K562 (cell line): ENCODE results near the gene IGF2. TPM values are rescaled to one million over a fixed set of nuclear protein-coding genes. Genes with fewer than 3 reads are reported as not detected.

Source experiments
- ATAC-seq: fragments of 200-7000 bp; cut with Tn5 transposase; 3 replicates; pipeline ENCODE4 v1.9.1; 2020; ENCODE audit warnings: moderate library complexity
- BruUV-seq: library from RNA; stranded (reverse); fragments of 400-500 nt; replicated peaks from 2 replicates; lab custom pipeline; 2021; lab: Mats Ljungman, UMichigan
- CTCF ChIA-PET: fragments of 300-600 bp; formaldehyde crosslinking; extraction: SDS; loops from one replicate; lab custom pipeline; 2021; ENCODE audit warnings: low intra/inter-chr PET ratio; lab: Yijun Ruan, JAX
- POLR2A ChIA-PET: fragments of 300-600, 350-650 bp; sonication (Branson Sonifier 250); formaldehyde crosslinking; extraction: SDS; loops from one replicate; lab custom pipeline; 2021; ENCODE audit warnings: antibody characterized with exemption, inconsistent platforms; lab: Yijun Ruan, JAX
- DNase-seq, 4 experiments: peaks; one replicate each; pipeline versions ENCODE4 v3.0.0 to v3.0.0-alpha.2; 2011 to 2018; ENCODE audit warnings: low spot score in 3 of 4, mixed read lengths in 3 of 4; ENCODE audit errors: extremely low read depth in 1 of 4
- FAIRE-seq: peaks from 2 replicates; lab custom pipeline; 2011; peaks lifted over from hg19 to GRCh38; lab: Jason Lieb, UNC
- H2AFZ ChIP-seq: 2 replicates; pipeline ENCODE4 v1.6.0; 2011; ENCODE audit warnings: low read depth, low read length, control low read depth, inconsistent platforms
- H3K27ac ChIP-seq: fragments of 200-600 bp; 3 replicates; pipeline ENCODE4 v1.8.0; 2011; ENCODE audit warnings: low read depth, mild to moderate bottlenecking, control low read depth, inconsistent platforms, low read length, moderate library complexity, mixed read lengths; ENCODE audit errors: extremely low read depth
- H3K27me3 ChIP-seq, 2 experiments: fragments of 300-600 bp in 1 of 2; 2 replicates in 1 of 2; 3 replicates in 1 of 2; pipeline versions ENCODE4 v1.6.0 to v1.8.0; 2011; ENCODE audit warnings: inconsistent platforms in 2 of 2, low read length in 2 of 2, mild to moderate bottlenecking in 1 of 2, mixed read lengths in 1 of 2, moderate library complexity in 1 of 2; ENCODE audit not compliant: control insufficient read depth in 2 of 2, insufficient read depth in 2 of 2
- H3K36me3 ChIP-seq: fragments of 300-600 bp; 3 replicates; pipeline ENCODE4 v1.8.0; 2011; ENCODE audit warnings: mild to moderate bottlenecking, low read length, inconsistent platforms; ENCODE audit not compliant: control insufficient read depth, insufficient read depth
- H3K4me1 ChIP-seq, 2 experiments: fragments of 200-600 bp in 1 of 2; replicated peaks in 1 of 2; 2 replicates in 1 of 2; 3 replicates in 1 of 2; pipeline versions ENCODE4 v1.5.1 to v1.8.0; 2011; ENCODE audit warnings: inconsistent platforms in 2 of 2, low read length in 2 of 2, mild to moderate bottlenecking in 1 of 2, mixed read lengths in 1 of 2, moderate library complexity in 1 of 2; ENCODE audit not compliant: control insufficient read depth in 2 of 2, insufficient read depth in 2 of 2
- H3K4me2 ChIP-seq: 2 replicates; pipeline ENCODE4 v1.6.1; 2011; ENCODE audit warnings: low read length, control low read depth, inconsistent platforms, mixed read lengths; ENCODE audit not compliant: insufficient read depth
- H3K4me3 ChIP-seq: fragments of 200-600 bp; sonication (generic), shearing (Covaris generic); 2 replicates; pipeline ENCODE4 v1.5.1; 2016; ENCODE audit warnings: control low read depth, inconsistent platforms
- H3K79me2 ChIP-seq: fragments of 200-600 bp; 3 replicates; pipeline ENCODE4 v1.8.0; 2011; ENCODE audit warnings: low read length, inconsistent platforms; ENCODE audit not compliant: control insufficient read depth, insufficient read depth
- H3K9ac ChIP-seq, 2 experiments: 2 replicates each; pipeline versions ENCODE4 v1.6.0 to v1.6.1; 2011; ENCODE audit warnings: low read depth in 2 of 2, low read length in 2 of 2, control low read depth in 1 of 2, inconsistent platforms in 1 of 2, mild to moderate bottlenecking in 1 of 2, mixed read lengths in 1 of 2; ENCODE audit not compliant: insufficient read depth in 1 of 2
- H3K9me1 ChIP-seq: one replicate; pipeline ENCODE4 v1.6.0; 2011; ENCODE audit warnings: inconsistent platforms, mild to moderate bottlenecking, low read length, moderate library complexity; ENCODE audit not compliant: control insufficient read depth, insufficient read depth
- H3K9me3 ChIP-seq: replicated peaks from 2 replicates; pipeline ENCODE4 v1.5.1; 2011; ENCODE audit warnings: low read depth, low read length, inconsistent platforms; ENCODE audit not compliant: control insufficient read depth, insufficient read depth
- H4K20me1 ChIP-seq: replicated peaks from 2 replicates; pipeline ENCODE4 v1.6.1; 2011; ENCODE audit warnings: low read length, inconsistent platforms, mixed read lengths; ENCODE audit not compliant: control insufficient read depth, insufficient read depth
- BCL6 ChIP-seq: fragments of 250-450 bp; sonication (Bioruptor Pico); IDR thresholded peaks from 2 replicates; pipeline ENCODE4 v1.4.0; 2020
- CAMTA2 ChIP-seq: fragments of 250-450 bp; sonication (Bioruptor Pico); conservative IDR thresholded peaks from 2 replicates; pipeline ENCODE4 v1.5.1; 2022
- CHCHD3 ChIP-seq: fragments of 250-450 bp; sonication (Bioruptor Pico); IDR thresholded peaks from 2 replicates; pipeline ENCODE4 v2.1.2; 2022; ENCODE audit warnings: mild to moderate bottlenecking
- ELF4 ChIP-seq: fragments of 450-650 bp; formaldehyde crosslinking; IDR thresholded peaks from 2 replicates; pipeline ENCODE4 v1.4.0; 2022; ENCODE audit warnings: missing genetic modification characterization
- EP300 ChIP-seq: IDR thresholded peaks from 2 replicates; pipeline ENCODE4 v1.6.1; 2012; ENCODE audit warnings: low read length, improper control_type of control experiment
- FOXA3 ChIP-seq, 2 experiments: fragments of 450-650 bp in 1 of 2; sonication (generic) in 1 of 2; formaldehyde crosslinking; IDR thresholded peaks in 1 of 2; conservative IDR thresholded peaks in 1 of 2; 2 replicates each; pipeline versions ENCODE4 v1.4.0 to v1.8.0; 2020 to 2022; ENCODE audit warnings: mild to moderate bottlenecking in 2 of 2, missing genetic modification reagents in 1 of 2
- GTF2B ChIP-seq: IDR thresholded peaks from 2 replicates; pipeline ENCODE4 v1.6.1; 2011; ENCODE audit not compliant: insufficient read length; ENCODE audit errors: extremely low read depth
- HMBOX1 ChIP-seq: sonication (generic); IDR thresholded peaks from 2 replicates; pipeline ENCODE4 v1.6.1; 2016
- POU5F1 ChIP-seq: fragments of 150-350 bp; IDR thresholded peaks from 2 replicates; pipeline ENCODE4 v1.6.1; 2014; ENCODE audit warnings: borderline replicate concordance, low read length, low read depth, mild to moderate bottlenecking; ENCODE audit not compliant: partially characterized antibody
- PTTG1 ChIP-seq: fragments of 450-650 bp; IDR thresholded peaks from 2 replicates; pipeline ENCODE4 v1.6.1; 2016; ENCODE audit warnings: low read depth, mild to moderate bottlenecking, missing genetic modification characterization, missing compliant biosample characterization
- U2AF1 ChIP-seq: fragments of 200-400 bp; formaldehyde crosslinking; optimal IDR thresholded peaks from 2 replicates; pipeline ENCODE3; 2017; ENCODE audit warnings: mild to moderate bottlenecking, low read depth, low read length, moderate library complexity
- ZNF584 ChIP-seq: fragments of 200-800 bp; sonication (Bioruptor generic); IDR thresholded peaks from 2 replicates; pipeline ENCODE4 v1.6.1; 2016; ENCODE audit warnings: low read depth, mild to moderate bottlenecking, missing genetic modification characterization, missing compliant biosample characterization
- WGBS: fragments of 100-300 bp; shearing (Covaris generic); methylation state at CpG from one replicate; pipeline ENCODE4 v1.1.6; 2016; ENCODE audit warnings: low coverage, mixed read lengths; ENCODE audit not compliant: insufficient coverage; ENCODE audit errors: missing lambda C conversion rate; 5-methylcytosine and 5-hydroxymethylcytosine counted together
- in situ Hi-C: fragments of 300-500 bp; cut with MboI; formaldehyde crosslinking; loops from 4 replicates; pipeline ENCODE4 v1.15.0; 2018; ENCODE audit warnings: inconsistent platforms, mixed read lengths
- intact Hi-C: fragments of 100-400 bp; cut with micrococcal nuclease; formaldehyde crosslinking; loops from 2 replicates; pipeline ENCODE4 v1.14.2; 2022
- polyA plus RNA-seq, 8 experiments: library from polyadenylated mRNA; depleted of rRNA in 4 of 8; stranded (reverse) in 5 of 8; unstranded in 3 of 8; fragments of >200 nt; fragmentation: Nextera tagmentation in 2 of 8; fragmentation: Illumina TruSeq in 1 of 8; extraction: Ambion mirVana in 2 of 8; extraction: Trizol in 1 of 8; gene quantifications; 2 replicates each; pipeline versions ENCODE4 v1.2.1 to v1.2.3, GENCODE V29; 2011 to 2014; ENCODE audit warnings: inconsistent platforms in 1 of 8, missing spikeins in 1 of 8
- total RNA-seq, 7 experiments: library from RNA; depleted of rRNA in 6 of 7; stranded (reverse); fragments of >200 nt in 6 of 7; fragmentation: Illumina TruSeq in 2 of 7; extraction: Trizol in 2 of 7; gene quantifications; 2 replicates each; pipeline versions ENCODE4 v1.2.1 to v1.2.3, GENCODE V29; 2011 to 2021; ENCODE audit warnings: low replicate concordance in 1 of 7
- TF ChIP-seq, protein P1 (sequence below): fragments of 250-450 bp; sonication (Bioruptor Pico); IDR thresholded peaks from 2 replicates; pipeline ENCODE4 v1.8.0; 2021; ENCODE audit warnings: mild to moderate bottlenecking, moderate library complexity

IGF2 gene
- total and polyA plus RNA-seq, 9 of the 15 experiments (the other 6 are each of a cell fraction or from before 2014, with no cell fraction given), result 0.16 TPM; not detected in 8

DNA sequence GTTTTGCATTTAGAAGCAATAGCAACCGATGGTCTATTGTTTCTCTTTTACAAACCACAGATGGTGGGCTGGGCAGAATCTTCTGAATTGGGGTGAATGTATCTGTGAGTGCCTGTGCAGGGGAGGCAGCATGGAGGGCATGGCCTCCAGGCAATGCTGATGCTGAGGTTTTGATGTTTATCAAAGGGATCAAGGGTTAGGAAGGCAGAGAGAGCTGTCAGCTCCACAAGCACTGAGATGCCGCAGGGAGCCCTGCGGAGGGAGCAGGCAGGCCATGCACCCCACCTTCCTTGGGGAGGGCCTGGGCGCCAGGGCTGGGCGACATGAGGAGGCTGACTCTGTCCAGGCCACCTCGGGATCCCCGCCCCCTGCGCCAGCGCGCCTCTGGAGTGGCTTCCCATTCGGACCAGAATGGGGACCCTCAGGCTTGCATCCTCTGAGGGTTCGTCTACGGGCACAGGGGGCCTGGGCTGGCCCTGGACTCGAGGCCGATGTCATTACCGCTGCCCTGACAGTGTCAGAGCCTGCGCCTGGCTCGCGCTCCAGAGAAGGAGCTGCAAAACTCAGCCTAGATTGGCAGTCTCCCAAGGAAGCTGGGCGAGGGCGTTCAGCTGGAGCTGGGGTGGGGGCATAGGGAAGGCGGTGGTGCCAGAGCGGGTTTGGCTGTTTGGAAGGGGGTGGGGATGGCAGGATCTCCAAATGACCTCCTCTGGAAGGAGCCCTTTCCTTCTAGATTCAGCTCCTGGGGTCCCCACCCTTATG, 46.3 kb upstream of the IGF2 start:
- Histone ChIP-seq H3K9ac (no peak overlapping the region), H3K36me3 (no peaks in the 10 kb centered on the region), H3K4me3 (no peak overlapping the region), H3K9me3 (no peaks in the 10 kb centered on the region), H3K4me2 (no peak overlapping the region), H4K20me1 (peaks cover 10% of the 10 kb centered on the region), H2AFZ (no peak overlapping the region), H3K9me1 (peaks cover 5% of the 10 kb centered on the region), H3K79me2 (no peaks in the 10 kb centered on the region), H3K4me1 (peaks cover 0 to 25% of the 10 kb centered on the region in 2 experiments; a peak in 2 of 5 replicates), H3K27ac (no peak overlapping the region), H3K27me3 (peaks cover 20 to 95% of the 10 kb centered on the region in 2 experiments)
- ChIA-PET POLR2A (interaction anchor here (1.0 kb wide), 1 partner anchor 9 kb away, joined by 3 read pairs; no protein-coding TSS in a partner anchor), CTCF (no interaction called here)
- TF ChIP-seq U2AF1 (no peak), EP300 (no peak), ZNF584 (CRISPR knock-in tag) (no peak), FOXA3 (CRISPR knock-in tag; conservative IDR thresholded peaks at IDR 0.05 in 1 of 2, IDR thresholded peaks at IDR 0.05 in 1 of 2) (no peak), CHCHD3 (CRISPR knock-in tag) (no peak), POU5F1 (no peak), ELF4 (CRISPR knock-in tag) (no peak), BCL6 (CRISPR knock-in tag) (no peak), PTTG1 (tag) (no peak), GTF2B (no peak), HMBOX1 (no peak), CAMTA2 (no peak)
- TF ChIP-seq, protein P1, sequence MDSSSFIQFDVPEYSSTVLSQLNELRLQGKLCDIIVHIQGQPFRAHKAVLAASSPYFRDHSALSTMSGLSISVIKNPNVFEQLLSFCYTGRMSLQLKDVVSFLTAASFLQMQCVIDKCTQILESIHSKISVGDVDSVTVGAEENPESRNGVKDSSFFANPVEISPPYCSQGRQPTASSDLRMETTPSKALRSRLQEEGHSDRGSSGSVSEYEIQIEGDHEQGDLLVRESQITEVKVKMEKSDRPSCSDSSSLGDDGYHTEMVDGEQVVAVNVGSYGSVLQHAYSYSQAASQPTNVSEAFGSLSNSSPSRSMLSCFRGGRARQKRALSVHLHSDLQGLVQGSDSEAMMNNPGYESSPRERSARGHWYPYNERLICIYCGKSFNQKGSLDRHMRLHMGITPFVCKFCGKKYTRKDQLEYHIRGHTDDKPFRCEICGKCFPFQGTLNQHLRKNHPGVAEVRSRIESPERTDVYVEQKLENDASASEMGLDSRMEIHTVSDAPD (CRISPR knock-in tag), result no peak
- intact Hi-C loops (no loop called here), in situ Hi-C loops (no loop called here)
- ATAC-seq (no peak), FAIRE-seq (no peak), DNase-seq (no peak)
- WGBS, result 1% methylated on average over 22 of the region's 23 CpGs
- BruUV-seq, result no TSS peak
